LNCaP clone FGC (cell line): ENCODE data around the gene HAUS6.
"Not testable (repeated sequence)": the region's sequence is repeated elsewhere in the genome, so short reads cannot be mapped to it uniquely, and the experiment has no call there.

Experiments
- DNase-seq: peaks from one replicate; pipeline ENCODE4 v3.0.0-alpha.2; 2011; ENCODE audit warnings: low read depth
- H3K4me3 ChIP-seq: 2 replicates; pipeline ENCODE4 v1.5.1; 2011; ENCODE audit warnings: mild to moderate bottlenecking, low read depth, low read length, control low read depth
- TF ChIP-seq, protein P1 (sequence below): IDR thresholded peaks from 2 replicates; pipeline ENCODE4 v1.5.1; 2012; ENCODE audit warnings: mild to moderate bottlenecking; ENCODE audit not compliant: control insufficient read depth, insufficient read depth; ENCODE audit errors: extremely low read depth

The HAUS6 gene

DNA sequence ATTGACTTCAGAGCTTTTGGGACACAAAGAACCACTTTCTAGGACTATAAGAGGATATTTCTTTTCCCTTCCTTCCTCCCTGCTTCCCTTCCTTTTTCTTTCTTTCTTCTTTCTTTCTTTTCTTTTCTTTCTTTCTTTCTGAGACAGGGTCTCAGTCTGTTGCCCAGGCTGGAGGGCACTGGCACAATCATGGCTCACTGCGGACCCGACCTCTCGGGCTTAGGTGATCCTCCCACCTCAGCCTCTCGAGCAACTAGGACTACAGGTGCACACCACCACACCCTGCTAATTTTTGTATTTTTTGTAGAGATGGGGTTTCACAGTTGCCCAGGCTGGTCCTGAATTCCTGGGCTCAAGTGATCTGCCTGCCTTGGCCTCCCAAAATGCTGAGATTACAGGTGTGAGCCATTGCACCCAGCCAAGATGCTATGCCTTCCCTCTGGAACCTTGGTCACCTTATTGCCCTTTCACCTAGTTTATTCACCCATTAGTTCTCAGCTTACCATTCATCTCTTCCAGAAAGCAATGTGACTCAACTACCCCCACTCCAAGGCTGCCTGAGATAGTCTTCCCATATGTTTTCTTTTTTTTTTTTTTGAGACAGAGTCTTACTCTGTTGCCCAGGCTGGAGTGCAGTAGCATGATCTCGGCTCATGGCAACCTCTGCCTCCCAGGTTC is 14.5 kb upstream of the HAUS6 start:
- no peak overlapping the region for H3K4me3 ChIP-seq
- TF ChIP-seq, protein P1, sequence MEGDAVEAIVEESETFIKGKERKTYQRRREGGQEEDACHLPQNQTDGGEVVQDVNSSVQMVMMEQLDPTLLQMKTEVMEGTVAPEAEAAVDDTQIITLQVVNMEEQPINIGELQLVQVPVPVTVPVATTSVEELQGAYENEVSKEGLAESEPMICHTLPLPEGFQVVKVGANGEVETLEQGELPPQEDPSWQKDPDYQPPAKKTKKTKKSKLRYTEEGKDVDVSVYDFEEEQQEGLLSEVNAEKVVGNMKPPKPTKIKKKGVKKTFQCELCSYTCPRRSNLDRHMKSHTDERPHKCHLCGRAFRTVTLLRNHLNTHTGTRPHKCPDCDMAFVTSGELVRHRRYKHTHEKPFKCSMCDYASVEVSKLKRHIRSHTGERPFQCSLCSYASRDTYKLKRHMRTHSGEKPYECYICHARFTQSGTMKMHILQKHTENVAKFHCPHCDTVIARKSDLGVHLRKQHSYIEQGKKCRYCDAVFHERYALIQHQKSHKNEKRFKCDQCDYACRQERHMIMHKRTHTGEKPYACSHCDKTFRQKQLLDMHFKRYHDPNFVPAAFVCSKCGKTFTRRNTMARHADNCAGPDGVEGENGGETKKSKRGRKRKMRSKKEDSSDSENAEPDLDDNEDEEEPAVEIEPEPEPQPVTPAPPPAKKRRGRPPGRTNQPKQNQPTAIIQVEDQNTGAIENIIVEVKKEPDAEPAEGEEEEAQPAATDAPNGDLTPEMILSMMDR, result no peak
- DNase-seq, result no peak

DNA sequence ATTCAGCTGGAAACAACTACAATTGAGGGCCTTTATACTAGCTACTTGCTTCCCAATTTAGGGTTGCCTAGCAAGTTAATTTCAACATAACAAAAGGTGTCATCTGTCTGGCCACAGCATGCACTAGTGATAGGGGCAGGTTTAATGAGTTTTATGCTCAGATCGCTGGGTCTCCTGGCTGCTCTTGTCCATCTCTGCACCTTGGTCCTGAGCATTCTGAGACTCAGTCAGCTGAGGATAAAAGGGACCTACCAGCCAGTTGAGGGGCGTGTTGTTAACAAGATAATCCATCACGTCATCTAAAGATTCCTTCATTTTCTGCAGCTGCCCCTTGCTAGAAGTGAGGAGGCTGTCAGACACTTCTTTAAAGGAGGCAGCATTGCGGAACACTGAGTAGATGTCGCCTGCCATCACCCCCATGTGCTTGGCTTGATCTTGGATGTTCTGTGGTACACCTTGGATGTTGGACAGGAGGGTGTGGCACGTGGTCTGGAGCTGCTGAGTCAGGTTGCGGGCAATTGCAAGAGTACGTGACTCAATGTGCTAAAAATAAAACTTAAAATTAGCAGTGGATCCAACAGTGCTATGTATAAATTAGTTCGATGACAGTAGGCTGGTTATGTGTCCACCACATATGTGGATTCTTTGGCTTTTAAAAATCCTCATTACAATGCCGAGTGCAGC is 13.5 kb upstream of the HAUS6 start:
- no peak overlapping the region for H3K4me3 ChIP-seq
- no peak for DNase-seq
- TF ChIP-seq, protein P1, result no peak

DNA sequence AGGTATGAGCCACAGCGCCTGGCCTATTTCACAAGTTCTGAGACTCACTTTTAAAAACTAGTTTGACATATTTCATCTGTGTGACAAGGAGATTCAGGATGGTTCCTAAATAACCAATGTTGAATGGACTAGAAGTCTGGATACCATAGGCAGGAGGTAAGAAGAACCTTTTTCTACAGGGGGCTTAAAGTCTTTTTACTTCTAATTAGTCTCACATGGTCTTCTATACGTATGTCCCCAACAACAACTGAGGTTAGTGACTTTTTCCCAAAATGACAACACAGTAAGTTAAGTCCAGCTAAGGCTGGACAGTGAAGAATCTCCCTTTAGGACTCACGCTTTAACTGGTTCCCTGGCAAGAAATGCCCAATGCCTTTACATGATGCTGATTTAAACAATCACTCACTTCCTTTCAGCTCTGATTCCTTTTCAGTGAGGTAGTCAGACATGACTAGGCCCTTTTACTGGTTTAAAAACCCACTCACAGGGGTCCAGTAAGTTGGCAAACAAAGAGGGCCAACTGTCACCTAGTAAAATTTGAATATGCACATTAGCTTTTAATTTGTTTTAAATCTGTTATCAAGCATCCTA is 12.1 kb upstream of the HAUS6 start:
- DNase-seq, result no peak
- H3K4me3 ChIP-seq, result no peak overlapping the region
- TF ChIP-seq, protein P1, result no peak

DNA sequence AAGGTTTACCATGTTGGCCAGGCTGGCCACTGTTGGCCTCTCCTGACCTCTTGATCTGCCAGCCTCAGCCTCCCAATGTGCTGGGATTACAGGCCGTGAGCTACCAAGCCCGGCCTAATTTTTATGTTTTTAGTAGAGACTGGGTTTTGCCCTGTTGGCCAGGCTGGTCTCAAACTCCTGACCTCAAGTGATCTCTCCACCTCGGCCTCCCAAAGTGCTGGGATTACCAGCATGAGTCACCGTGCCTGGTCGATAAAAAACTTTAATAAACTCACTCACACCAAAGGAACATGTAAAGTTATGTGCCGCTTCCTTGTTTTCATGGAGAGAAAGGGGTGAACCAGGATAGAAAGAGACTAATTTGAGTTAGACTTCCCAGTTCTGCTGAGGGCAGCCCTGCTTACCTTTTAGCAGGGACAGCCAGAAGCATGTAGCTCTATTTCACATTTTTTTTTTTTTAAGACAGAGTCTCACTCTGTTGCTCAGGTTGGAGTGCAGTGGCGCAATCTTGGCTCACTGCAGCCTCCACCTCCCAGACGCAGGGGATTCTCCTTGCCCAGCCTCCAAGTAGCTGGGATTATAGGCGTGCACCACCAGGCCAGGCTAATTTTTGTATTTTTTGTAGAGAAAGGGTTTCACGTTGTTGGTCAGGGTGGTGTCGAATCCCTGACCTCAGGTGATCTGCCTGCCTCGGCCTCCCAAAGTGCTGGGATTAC is 11.4 kb upstream of the HAUS6 start:
- TF ChIP-seq, protein P1, result no peak
- no peak for DNase-seq
- no peak overlapping the region for H3K4me3 ChIP-seq

DNA sequence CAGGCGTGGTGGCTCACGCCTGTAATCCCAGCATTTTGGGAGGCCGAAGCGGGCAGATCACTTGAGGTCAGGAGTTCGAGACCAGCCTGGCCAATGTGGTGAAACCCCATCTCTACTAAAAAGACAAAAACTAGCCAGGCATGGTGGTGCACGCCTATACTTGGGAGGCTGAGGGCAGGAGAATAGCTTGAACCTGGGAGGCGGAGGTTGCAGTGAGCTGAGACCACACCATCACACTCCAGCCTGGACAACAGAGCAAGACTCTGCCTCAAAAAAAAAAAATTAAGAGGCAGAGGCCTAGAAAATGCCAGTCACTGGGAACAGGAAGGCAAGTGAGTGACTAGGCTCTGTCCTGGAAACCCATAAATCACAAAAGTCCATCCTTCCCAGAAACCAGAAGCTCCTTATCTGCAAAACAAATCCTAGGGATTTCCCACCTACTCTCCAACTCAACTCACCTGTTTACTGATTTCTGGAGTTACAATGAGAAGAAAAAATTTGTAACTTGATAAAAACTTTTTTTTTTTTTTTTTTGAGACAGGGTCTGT is 10.4 kb upstream of the HAUS6 start:
- H3K4me3 ChIP-seq, DNase-seq: not testable (repeated sequence)

DNA sequence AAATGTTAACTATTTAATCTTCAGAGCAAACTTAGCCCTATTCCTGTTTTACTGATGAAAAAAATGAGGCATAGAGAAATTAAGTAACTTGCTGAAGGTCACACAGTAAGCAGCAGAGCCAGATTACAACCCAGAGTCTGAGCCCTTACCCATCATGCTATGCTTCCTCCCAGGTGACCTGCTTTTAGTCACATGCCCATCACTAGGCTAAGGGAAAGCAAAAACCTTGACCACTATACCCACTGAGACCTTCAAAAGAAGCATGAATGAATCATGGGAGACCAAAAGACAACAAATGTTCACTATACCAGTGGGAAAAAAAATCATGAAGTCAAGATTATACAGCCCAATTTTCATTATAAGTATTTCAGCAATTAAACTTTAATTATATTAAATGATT is 5.3 kb upstream of the HAUS6 start:
- TF ChIP-seq, protein P1, result no peak
- DNase-seq, result no peak
- no peak overlapping the region for H3K4me3 ChIP-seq
